CD4-positive, alpha-beta memory T cell (primary cell): ENCODE measurements around the gene PEX14. TPM values are rescaled to one million over a fixed set of nuclear protein-coding genes. Genes with fewer than 3 reads are reported as not detected.
A peak's percentile ranks its signal among the peaks of the same experiment; 100 is the strongest.

Experiments
- CTCF ChIA-PET: fragments of 350-600 bp; sonication (Branson Sonifier 250); formaldehyde crosslinking; loops from one replicate; lab custom pipeline; 2021; ENCODE audit warnings: inconsistent platforms; ENCODE audit not compliant: partially characterized antibody; lab: Charles Lee
- POLR2A ChIA-PET: fragments of 350-600 bp; sonication (Branson Sonifier 250); formaldehyde crosslinking; loops from one replicate; lab custom pipeline; 2021; ENCODE audit not compliant: partially characterized antibody; lab: Charles Lee
- DNase-seq, 5 donors: peaks; one replicate each; pipeline versions ENCODE4 v3.0.0 to v3.0.0-alpha.2; 2020 to 2022; ENCODE audit warnings: mixed read lengths in 1 of 5
- H3K27ac ChIP-seq: one replicate; pipeline ENCODE4 v1.7.0; 2013; ENCODE audit warnings: low read depth, low read length
- H3K27me3 ChIP-seq: 2 replicates; pipeline ENCODE4 v1.7.0; 2013; ENCODE audit warnings: mild to moderate bottlenecking, low read length, moderate library complexity; ENCODE audit not compliant: insufficient read depth
- H3K36me3 ChIP-seq: 2 replicates; pipeline ENCODE4 v1.7.0; 2013; ENCODE audit warnings: mild to moderate bottlenecking, low read length, moderate library complexity; ENCODE audit not compliant: insufficient read depth
- H3K4me1 ChIP-seq: 2 replicates; pipeline ENCODE4 v1.7.0; 2013; ENCODE audit warnings: mild to moderate bottlenecking, low read length, moderate library complexity; ENCODE audit not compliant: insufficient read depth
- H3K4me3 ChIP-seq, 2 donors: one replicate each; pipeline ENCODE4 v1.7.0; 2013; ENCODE audit warnings: low read length in 2 of 2, mild to moderate bottlenecking in 1 of 2
- H3K9me3 ChIP-seq, 2 donors: one replicate each; pipeline ENCODE4 v1.7.0; 2013; ENCODE audit warnings: low read length in 2 of 2, control low read depth in 1 of 2; ENCODE audit not compliant: control insufficient read depth in 1 of 2
- H3K27ac Mint-ChIP-seq, 7 donors: one replicate each; pipeline ENCODE4 v1.8.0; 2020 to 2021; ENCODE audit warnings: mixed read lengths in 7 of 7, mild to moderate bottlenecking in 6 of 7, inconsistent platforms in 3 of 7, moderate library complexity in 3 of 7
- H3K27me3 Mint-ChIP-seq, 2 donors: one replicate each; pipeline ENCODE4 v1.8.0; 2020 to 2021; ENCODE audit warnings: mixed read lengths in 2 of 2
- H3K36me3 Mint-ChIP-seq, 2 donors: one replicate each; pipeline ENCODE4 v1.8.0; 2020 to 2021; ENCODE audit warnings: mixed read lengths in 2 of 2, inconsistent platforms in 1 of 2, mild to moderate bottlenecking in 1 of 2
- H3K4me1 Mint-ChIP-seq, 4 donors: one replicate each; pipeline ENCODE4 v1.8.0; 2020 to 2021; ENCODE audit warnings: mixed read lengths in 4 of 4, mild to moderate bottlenecking in 1 of 4
- H3K4me3 Mint-ChIP-seq, 8 donors: one replicate each; pipeline ENCODE4 v1.8.0; 2020 to 2021; ENCODE audit warnings: mixed read lengths in 8 of 8, mild to moderate bottlenecking in 7 of 8, moderate library complexity in 6 of 8, inconsistent platforms in 3 of 8
- H3K9me3 Mint-ChIP-seq, 8 donors: one replicate each; pipeline ENCODE4 v1.8.0; 2020 to 2021; ENCODE audit warnings: mixed read lengths in 8 of 8, mild to moderate bottlenecking in 5 of 8, inconsistent platforms in 3 of 8, moderate library complexity in 1 of 8
- intact Hi-C: fragments of 100-400 bp; cut with micrococcal nuclease; formaldehyde crosslinking; loops from one replicate; pipeline ENCODE4 v1.15.1; 2023
- polyA plus RNA-seq, 2 donors: library from polyadenylated mRNA; unstranded; fragments of 300-500 nt; fragmentation: Illumina TruSeq; gene quantifications; one replicate each; pipeline ENCODE4 v1.2.3, GENCODE V29; 2021
- total RNA-seq, 2 experiments: library from RNA; stranded (reverse); gene quantifications; one replicate each; pipeline ENCODE4 v1.2.3, GENCODE V29; 2021

PEX14 gene
- total and polyA plus RNA-seq, 4 experiments from 2014 or later: 3.1 to 16.1 (median 9.9) TPM

GRCh38 chr1:10438677-10439163 lies 36.0 kb upstream of the PEX14 start:
- DNase-seq: no peak
- intact Hi-C loops: no loop called here
- peaks cover 0 to 1% of the 10 kb centered on the region in 2 donors for H3K36me3 Mint-ChIP-seq
- H3K4me3 ChIP-seq: no peak overlapping the region
- H3K27me3 ChIP-seq: no peaks in the 10 kb centered on the region
- peak overlapping the region in 1 of 7 donors; percentile 71 for H3K27ac Mint-ChIP-seq
- H3K4me3 Mint-ChIP-seq: no peak overlapping the region
- no peaks in the 10 kb centered on the region for H3K4me1 ChIP-seq
- H3K27me3 Mint-ChIP-seq: no peaks in the 10 kb centered on the region
- no peaks in the 10 kb centered on the region for H3K9me3 Mint-ChIP-seq
- POLR2A ChIA-PET: no interaction called here
- H3K4me1 Mint-ChIP-seq: no peaks in the 10 kb centered on the region
- peaks cover 5% of the 10 kb centered on the region for H3K36me3 ChIP-seq
- CTCF ChIA-PET: no interaction called here
- no peak overlapping the region for H3K27ac ChIP-seq
- H3K9me3 ChIP-seq: no peaks in the 10 kb centered on the region

GRCh38 chr1:10440305-10440704 lies 34.4 kb upstream of the PEX14 start:
- POLR2A ChIA-PET: no interaction called here
- H3K9me3 Mint-ChIP-seq: no peaks in the 10 kb centered on the region
- no peak overlapping the region for H3K27ac Mint-ChIP-seq
- no peak overlapping the region for H3K4me3 Mint-ChIP-seq
- H3K4me1 Mint-ChIP-seq: no peaks in the 10 kb centered on the region
- intact Hi-C loops: no loop called here
- H3K4me3 ChIP-seq: no peak overlapping the region
- H3K36me3 Mint-ChIP-seq: peaks cover 1 to 4% of the 10 kb centered on the region in 2 donors
- CTCF ChIA-PET: no interaction called here
- no peaks in the 10 kb centered on the region for H3K9me3 ChIP-seq
- no peak overlapping the region for H3K27ac ChIP-seq
- no peaks in the 10 kb centered on the region for H3K27me3 Mint-ChIP-seq
- no peaks in the 10 kb centered on the region for H3K27me3 ChIP-seq
- no peaks in the 10 kb centered on the region for H3K4me1 ChIP-seq
- peaks cover 5% of the 10 kb centered on the region for H3K36me3 ChIP-seq
- no peak for DNase-seq

- ChIA-PET POLR2A (no interaction called here), CTCF (no interaction called here)
- no peaks in the 10 kb centered on the region for H3K27me3 ChIP-seq
- no peak overlapping the region for H3K4me3 ChIP-seq
- Mint-ChIP-seq H3K9me3 (no peaks in the 10 kb centered on the region), H3K4me1 (no peaks in the 10 kb centered on the region), H3K27me3 (no peaks in the 10 kb centered on the region), H3K4me3 (no peak overlapping the region), H3K27ac (no peak overlapping the region), H3K36me3 (peaks cover 1 to 4% of the 10 kb centered on the region in 2 donors)
- H3K9me3 ChIP-seq: no peaks in the 10 kb centered on the region
- DNase-seq: no peak
- intact Hi-C loops: no loop called here
- no peak overlapping the region for H3K27ac ChIP-seq
- H3K36me3 ChIP-seq: peaks cover 5% of the 10 kb centered on the region
- no peaks in the 10 kb centered on the region for H3K4me1 ChIP-seq
Observed at GRCh38 chr1:10440794-10441193, 34.0 kb upstream of the PEX14 start.

- ChIA-PET POLR2A (interaction anchor here (1.1 kb wide), 1 partner anchor 234 kb away, joined by 3 read pairs; the partner anchor contains the start of gene KIF1B), CTCF (no interaction called here)
Observed at GRCh38 chr1:10444248-10444647, 30.5 kb upstream of the PEX14 start.

GRCh38 chr1:10444795-10445397 lies 29.9 kb upstream of the PEX14 start:
- Mint-ChIP-seq H3K27me3 (no peaks in the 10 kb centered on the region), H3K27ac (peak overlapping the region in 2 of 7 donors; percentile 29 to 46), H3K9me3 (no peaks in the 10 kb centered on the region), H3K4me3 (no peak overlapping the region), H3K4me1 (peaks cover 0 to 2% (median 0%) of the 10 kb centered on the region in 4 donors), H3K36me3 (peaks cover 1 to 4% of the 10 kb centered on the region in 2 donors)
- no peaks in the 10 kb centered on the region for H3K9me3 ChIP-seq
- H3K27ac ChIP-seq: no peak overlapping the region
- H3K36me3 ChIP-seq: peaks cover 5% of the 10 kb centered on the region
- no peaks in the 10 kb centered on the region for H3K27me3 ChIP-seq
- ChIA-PET POLR2A (interaction anchor here (1.1 kb wide), 1 partner anchor 234 kb away, joined by 3 read pairs; the partner anchor contains the start of gene KIF1B), CTCF (no interaction called here)
- intact Hi-C loops: no loop called here
- no peak for DNase-seq
- H3K4me1 ChIP-seq: no peaks in the 10 kb centered on the region
- no peak overlapping the region for H3K4me3 ChIP-seq

More at GRCh38 chr1:10444248-10444647, 30.5 kb upstream of the PEX14 start:
- DNase-seq: no peak
- H3K27me3 Mint-ChIP-seq: no peaks in the 10 kb centered on the region
- H3K4me3 ChIP-seq: no peak overlapping the region
- H3K9me3 Mint-ChIP-seq: no peaks in the 10 kb centered on the region
- H3K4me1 Mint-ChIP-seq: peaks cover 0 to 2% (median 0%) of the 10 kb centered on the region in 4 donors
- H3K27me3 ChIP-seq: no peaks in the 10 kb centered on the region
- intact Hi-C loops: no loop called here
- no peak overlapping the region for H3K27ac ChIP-seq
- no peak overlapping the region for H3K27ac Mint-ChIP-seq
- H3K9me3 ChIP-seq: no peaks in the 10 kb centered on the region
- H3K4me1 ChIP-seq: no peaks in the 10 kb centered on the region
- peaks cover 5% of the 10 kb centered on the region for H3K36me3 ChIP-seq
- peaks cover 1 to 4% of the 10 kb centered on the region in 2 donors for H3K36me3 Mint-ChIP-seq
- no peak overlapping the region for H3K4me3 Mint-ChIP-seq

- Mint-ChIP-seq H3K27me3 (no peaks in the 10 kb centered on the region), H3K9me3 (no peaks in the 10 kb centered on the region), H3K4me1 (peaks cover 0 to 2% (median 0%) of the 10 kb centered on the region in 4 donors), H3K36me3 (peaks cover 0 to 4% of the 10 kb centered on the region in 2 donors), H3K4me3 (no peak overlapping the region), H3K27ac (no peak overlapping the region)
- Histone ChIP-seq H3K4me1 (no peaks in the 10 kb centered on the region), H3K9me3 (no peaks in the 10 kb centered on the region), H3K36me3 (no peaks in the 10 kb centered on the region), H3K4me3 (no peak overlapping the region), H3K27me3 (no peaks in the 10 kb centered on the region), H3K27ac (no peak overlapping the region)
- intact Hi-C loops: no loop called here
- DNase-seq: no peak
- CTCF ChIA-PET: interaction anchor here (1.1 to 1.3 kb wide), 2 partner anchors 11 to 48 kb away, joined by 4 read pairs; no protein-coding TSS in a partner anchor
- POLR2A ChIA-PET: no interaction called here
Observed at GRCh38 chr1:10446790-10447422, 27.8 kb upstream of the PEX14 start.

- Mint-ChIP-seq H3K27ac (no peak within 1 kb of the TSS), H3K36me3 (peaks cover 0 to 3% of the 10 kb centered on the region in 2 donors), H3K4me1 (peaks cover 0 to 2% (median 0%) of the 10 kb centered on the region in 4 donors), H3K9me3 (no peaks in the 10 kb centered on the region), H3K27me3 (no peaks in the 10 kb centered on the region), H3K4me3 (no peak within 1 kb of the TSS)
- no peak within 1 kb of the TSS for H3K27ac ChIP-seq
- H3K9me3 ChIP-seq: no peaks in the 10 kb centered on the region
- H3K4me1 ChIP-seq: no peaks in the 10 kb centered on the region
- H3K27me3 ChIP-seq: no peaks in the 10 kb centered on the region
- intact Hi-C loops: no loop called here
- ChIA-PET CTCF (no interaction called here), POLR2A (interaction anchor here (0.6 kb wide), 1 partner anchor 243 kb away, joined by 3 read pairs; no protein-coding TSS in a partner anchor)
- no peaks in the 10 kb centered on the region for H3K36me3 ChIP-seq
- H3K4me3 ChIP-seq: no peak within 1 kb of the TSS
- no peak for DNase-seq
Observed at GRCh38 chr1:10449751-10450150, 25.0 kb upstream of the PEX14 start, which contains the start of gene CORT. Gene CORT, plus strand, starts transcription at chr1:10450031. Its CDS starts 193 bp downstream, at chr1:10450224.
